ENCODE data around the gene FMO1. TPM values are rescaled to one million over a fixed set of nuclear protein-coding genes. Genes with fewer than 3 reads are reported as not detected.

Gene FMO1
- total and polyA plus RNA-seq, 10 of the 15 experiments (the other 5 are each of a cell fraction or from before 2014, with no cell fraction given) = not detected

- TF ChIP-seq, protein P1, sequence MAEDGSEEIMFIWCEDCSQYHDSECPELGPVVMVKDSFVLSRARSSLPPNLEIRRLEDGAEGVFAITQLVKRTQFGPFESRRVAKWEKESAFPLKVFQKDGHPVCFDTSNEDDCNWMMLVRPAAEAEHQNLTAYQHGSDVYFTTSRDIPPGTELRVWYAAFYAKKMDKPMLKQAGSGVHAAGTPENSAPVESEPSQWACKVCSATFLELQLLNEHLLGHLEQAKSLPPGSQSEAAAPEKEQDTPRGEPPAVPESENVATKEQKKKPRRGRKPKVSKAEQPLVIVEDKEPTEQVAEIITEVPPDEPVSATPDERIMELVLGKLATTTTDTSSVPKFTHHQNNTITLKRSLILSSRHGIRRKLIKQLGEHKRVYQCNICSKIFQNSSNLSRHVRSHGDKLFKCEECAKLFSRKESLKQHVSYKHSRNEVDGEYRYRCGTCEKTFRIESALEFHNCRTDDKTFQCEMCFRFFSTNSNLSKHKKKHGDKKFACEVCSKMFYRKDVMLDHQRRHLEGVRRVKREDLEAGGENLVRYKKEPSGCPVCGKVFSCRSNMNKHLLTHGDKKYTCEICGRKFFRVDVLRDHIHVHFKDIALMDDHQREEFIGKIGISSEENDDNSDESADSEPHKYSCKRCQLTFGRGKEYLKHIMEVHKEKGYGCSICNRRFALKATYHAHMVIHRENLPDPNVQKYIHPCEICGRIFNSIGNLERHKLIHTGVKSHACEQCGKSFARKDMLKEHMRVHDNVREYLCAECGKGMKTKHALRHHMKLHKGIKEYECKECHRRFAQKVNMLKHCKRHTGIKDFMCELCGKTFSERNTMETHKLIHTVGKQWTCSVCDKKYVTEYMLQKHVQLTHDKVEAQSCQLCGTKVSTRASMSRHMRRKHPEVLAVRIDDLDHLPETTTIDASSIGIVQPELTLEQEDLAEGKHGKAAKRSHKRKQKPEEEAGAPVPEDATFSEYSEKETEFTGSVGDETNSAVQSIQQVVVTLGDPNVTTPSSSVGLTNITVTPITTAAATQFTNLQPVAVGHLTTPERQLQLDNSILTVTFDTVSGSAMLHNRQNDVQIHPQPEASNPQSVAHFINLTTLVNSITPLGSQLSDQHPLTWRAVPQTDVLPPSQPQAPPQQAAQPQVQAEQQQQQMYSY (CRISPR knock-in tag; IDR thresholded peaks at IDR 0.05) = no peak
- TF ChIP-seq SRF (IDR thresholded peaks at IDR 0.05; ENCODE audit: low read depth in 2 of 2, low read length in 2 of 2) = no peak
- TF ChIP-seq SPI1 (IDR thresholded peaks at IDR 0.05; ENCODE audit: borderline replicate concordance, insufficient read depth, low read depth, low read length) = no peak
- TF ChIP-seq HDGF (IDR thresholded peaks at IDR 0.05) = no peak
Measured at GRCh38 chr1:171243878-171244277, 4.4 kb upstream of the FMO1 start (continued).

- Histone ChIP-seq H3K9me3 (replicated peaks; ENCODE audit: control insufficient read depth, insufficient read depth, low read length) (no peaks in the 10 kb centered on the region), H4K20me1 (ENCODE audit: control insufficient read depth, insufficient read depth) (no peaks in the 10 kb centered on the region), H3K27ac (ENCODE audit: control insufficient read depth, insufficient read depth) (no peak overlapping the region), H3K9ac (ENCODE audit: control insufficient read depth, insufficient read depth, low read length) (no peak overlapping the region), H2AFZ (ENCODE audit: control insufficient read depth, low read depth, low read length) (no peak overlapping the region), H3K79me2 (ENCODE audit: control insufficient read depth, insufficient read depth, low read length) (no peaks in the 10 kb centered on the region), H3K4me1 (ENCODE audit: control insufficient read depth, insufficient read depth, low read length) (no peaks in the 10 kb centered on the region), H3K36me3 (ENCODE audit: control insufficient read depth in 2 of 2, insufficient read depth in 2 of 2, low read length in 1 of 2) (no peaks in the 10 kb centered on the region), H3K27me3 (replicated peaks in 1 of 2; ENCODE audit: control insufficient read depth in 2 of 2, insufficient read depth in 2 of 2, low read length in 1 of 2) (0 out of 4 replicates have a peak, but pooled peaks cover 0 to 3% of the 10 kb centered on the region in 2 experiments), H3K4me3 (no peak overlapping the region), H3K4me2 (ENCODE audit: control insufficient read depth, insufficient read depth) (no peak overlapping the region)
- ATAC-seq (peak; percentile 88), FAIRE-seq (peak; percentile 78), DNase-seq (ENCODE audit: low read depth, low spot score) (no peak)
- ChIA-PET CTCF (interaction anchor here (0.5 to 4.3 kb wide), 22 partner anchors 9 to 1063 kb away, joined by 3 to 162 read pairs (median 4); partner anchors contain the start of gene FMO4), POLR2A (interaction anchor here (1.6 kb wide), 1 partner anchor 68 kb away, joined by 5 read pairs; no protein-coding TSS in a partner anchor), SMC1A (ENCODE audit: uncharacterized antibody, unreplicated experiment) (interaction anchor here (0.8 to 4.1 kb wide), 5 partner anchors 9 to 279 kb away, joined by 5 to 60 read pairs (median 5); partner anchors contain the start of gene FMO4), RAD21 (ENCODE audit: unreplicated experiment) (interaction anchor here (0.8 to 6.3 kb wide), 4 partner anchors 8 to 68 kb away, joined by 3 to 46 read pairs (median 4); partner anchors contain the start of gene FMO4)
- BruUV-seq (replicated peaks) = no TSS peak
- WGBS (ENCODE audit: insufficient coverage, insufficient replicate concordance, low lambda C conversion rate, missing lambda C conversion rate) = 33% methylated on average over 6 of the region's 6 CpGs
- in situ Hi-C loops (cut with MboI) = no loop called here
- intact Hi-C loops (cut with micrococcal nuclease; ENCODE audit: unreplicated experiment) = loop anchor here (1.0 kb wide), 1 partner anchor 69 kb away; the partner anchor contains the start of gene FMO4
- TF ChIP-seq, protein P2, sequence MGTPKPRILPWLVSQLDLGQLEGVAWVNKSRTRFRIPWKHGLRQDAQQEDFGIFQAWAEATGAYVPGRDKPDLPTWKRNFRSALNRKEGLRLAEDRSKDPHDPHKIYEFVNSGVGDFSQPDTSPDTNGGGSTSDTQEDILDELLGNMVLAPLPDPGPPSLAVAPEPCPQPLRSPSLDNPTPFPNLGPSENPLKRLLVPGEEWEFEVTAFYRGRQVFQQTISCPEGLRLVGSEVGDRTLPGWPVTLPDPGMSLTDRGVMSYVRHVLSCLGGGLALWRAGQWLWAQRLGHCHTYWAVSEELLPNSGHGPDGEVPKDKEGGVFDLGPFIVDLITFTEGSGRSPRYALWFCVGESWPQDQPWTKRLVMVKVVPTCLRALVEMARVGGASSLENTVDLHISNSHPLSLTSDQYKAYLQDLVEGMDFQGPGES (IDR thresholded peaks at IDR 0.05) = no peak
- TF ChIP-seq RAD21 (IDR thresholded peaks at IDR 0.05; ENCODE audit: insufficient read depth, low read depth, low read length) = peak; percentile 49
- peak; percentile 64; the same call in 1 of the 2 replicates for TF ChIP-seq SMC3 (IDR thresholded peaks at IDR 0.05; ENCODE audit: borderline replicate concordance, low read length)
- TF ChIP-seq CUX1 (IDR thresholded peaks at IDR 0.05; ENCODE audit: insufficient replicate concordance, low read depth, low read length) = no peak
Measured at GRCh38 chr1:171245458-171246064, 2.7 kb upstream of the FMO1 start.
